HG03469 (cell line): ENCODE measurements around the gene SLC1A7.

Experiments used
- ATAC-seq: cut with Tn5 transposase; IDR thresholded peaks from one replicate; pipeline ENCODE4 v1.9.1; 2021; ENCODE audit warnings: mild to moderate bottlenecking, moderate library complexity, moderate number of reproducible peaks; ENCODE audit not compliant: unreplicated experiment

SLC1A7 gene

DNA sequence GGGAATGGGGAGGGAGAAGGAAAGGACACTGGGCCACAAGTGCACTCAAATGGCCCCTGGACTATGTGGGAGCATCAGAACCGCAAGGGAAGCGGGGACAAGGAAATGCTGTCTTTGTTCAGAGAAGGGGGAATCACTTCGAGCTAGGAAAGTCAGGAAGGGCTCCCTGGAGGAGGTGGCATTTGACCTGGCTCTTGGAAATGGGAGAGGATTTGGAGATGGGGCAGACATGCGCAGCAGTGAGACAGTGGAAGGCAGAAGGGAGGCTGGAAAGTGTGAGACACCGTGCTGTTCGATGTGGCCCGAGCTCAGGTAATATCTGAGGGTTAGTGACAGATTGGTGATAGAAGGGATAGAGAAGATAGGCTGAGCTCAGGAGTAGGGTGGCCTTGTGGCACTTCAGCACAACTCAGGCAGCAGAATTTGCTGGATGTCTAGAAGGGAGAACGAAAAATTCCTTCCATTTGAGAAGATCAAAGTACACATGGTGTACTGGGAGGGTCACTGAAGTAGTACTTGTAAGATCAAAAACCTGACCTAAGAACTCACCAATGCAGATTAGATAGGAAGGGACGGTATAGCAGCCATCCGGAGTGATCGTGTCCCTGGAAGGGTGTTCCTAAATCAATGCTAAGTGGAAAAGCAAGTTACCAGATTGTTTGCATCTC is 25.4 kb downstream of the SLC1A7 start:
- ATAC-seq: no peak

- ATAC-seq: no peak
Observed at GRCh38 chr1:53116307-53116810, 26.1 kb downstream of the SLC1A7 start.

DNA sequence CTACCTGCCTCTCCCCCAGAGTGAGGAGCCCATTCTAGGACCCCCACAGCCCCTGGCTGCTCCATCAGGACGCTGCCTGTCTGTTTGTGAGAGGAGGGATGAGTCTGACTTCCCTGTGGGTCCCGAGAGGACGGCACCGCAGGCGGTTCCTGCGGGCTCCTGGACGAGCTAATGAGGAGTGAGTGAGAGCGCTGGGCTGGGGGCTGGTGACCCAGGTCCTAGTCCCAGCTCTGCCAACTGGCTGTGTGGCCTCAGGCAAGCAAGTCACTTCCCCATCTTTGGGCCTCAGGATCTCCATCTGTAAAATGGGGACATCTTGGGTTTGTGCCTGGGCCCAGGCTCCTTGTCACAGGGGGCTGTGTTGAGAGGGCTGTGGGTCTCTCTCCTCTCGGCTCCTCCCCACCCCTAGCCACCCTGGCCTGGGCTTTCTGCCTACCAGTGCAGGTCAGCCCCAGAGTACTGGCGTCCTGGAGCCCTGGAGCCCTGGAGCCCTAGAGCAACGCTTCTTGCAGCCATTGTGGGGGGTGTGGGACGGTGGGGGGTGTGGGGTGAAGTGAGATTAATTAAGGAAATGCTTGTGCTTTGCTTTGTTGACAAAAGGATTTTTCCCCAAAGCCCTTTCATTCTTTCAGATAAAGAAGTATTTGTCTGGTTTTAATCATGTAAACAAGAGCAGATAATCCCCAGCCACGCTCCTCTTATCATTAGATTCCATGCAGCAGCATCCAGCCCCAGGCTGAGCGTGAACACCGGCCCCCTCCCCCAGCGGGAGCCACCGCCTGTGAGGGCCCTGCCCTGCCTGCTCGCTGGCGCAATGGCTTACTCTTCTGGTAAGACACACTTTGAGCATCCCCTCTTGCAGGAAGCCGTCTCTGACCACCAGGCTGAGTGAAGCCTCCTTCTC is 26.8 kb downstream of the SLC1A7 start:
- no peak for ATAC-seq

GRCh38 chr1:53114581-53115400 is 27.6 kb downstream of the SLC1A7 start:
- no peak for ATAC-seq

- ATAC-seq: no peak
Observed at GRCh38 chr1:53114090-53114489, 28.3 kb downstream of the SLC1A7 start.

GRCh38 chr1:53112861-53113260 is 29.6 kb downstream of the SLC1A7 start:
- ATAC-seq: no peak

DNA sequence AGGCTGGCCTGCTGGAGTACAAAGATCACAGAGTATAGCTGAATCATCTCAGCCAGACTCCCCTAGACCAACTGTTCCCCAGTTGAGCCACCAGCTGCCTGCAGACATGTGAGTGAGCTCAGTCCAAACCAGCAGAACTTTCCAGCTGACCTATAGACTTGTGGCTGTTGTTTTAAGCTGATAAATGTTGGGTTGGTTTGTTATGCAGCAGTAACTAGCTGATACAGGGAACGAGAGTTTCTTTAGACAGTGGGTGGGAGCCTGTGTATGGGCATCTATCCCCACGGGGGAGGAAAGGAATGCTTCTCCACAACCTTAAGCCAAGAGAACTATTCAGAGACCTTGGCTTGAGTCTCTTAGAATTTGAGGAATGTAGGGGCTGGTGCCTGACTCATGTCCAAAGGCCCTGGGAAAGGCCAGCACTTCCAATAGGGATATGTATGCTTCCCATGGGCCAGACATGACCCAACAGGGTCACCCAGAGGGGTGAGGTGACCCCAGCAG is 30.1 kb downstream of the SLC1A7 start:
- no peak for ATAC-seq

- no peak for ATAC-seq
Observed at GRCh38 chr1:53111693-53112092, 30.7 kb downstream of the SLC1A7 start.

DNA sequence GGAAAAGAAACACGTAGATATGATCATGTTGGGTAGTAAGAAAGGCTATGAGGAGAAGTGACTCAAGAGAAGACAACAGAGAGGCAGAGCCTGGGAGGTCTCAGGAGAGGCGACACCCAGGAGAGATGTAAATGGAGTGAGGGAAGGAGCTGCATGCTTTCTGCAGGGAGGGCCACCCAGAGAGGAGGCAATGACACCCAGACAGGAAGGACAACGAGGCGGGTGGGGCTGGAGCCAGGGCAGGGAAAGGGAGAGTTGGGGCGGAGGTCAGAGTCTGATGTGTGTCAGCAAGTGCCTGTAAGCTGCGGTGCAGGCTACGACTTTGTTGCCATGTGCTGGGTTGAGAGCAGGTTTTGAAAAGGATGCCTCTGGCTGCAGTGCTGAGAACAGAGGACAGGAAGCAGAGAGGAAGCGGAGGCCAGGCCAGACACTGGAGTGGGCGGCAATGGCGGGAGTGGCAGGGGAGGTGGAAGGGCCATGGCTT is 31.3 kb downstream of the SLC1A7 start:
- no peak for ATAC-seq

DNA sequence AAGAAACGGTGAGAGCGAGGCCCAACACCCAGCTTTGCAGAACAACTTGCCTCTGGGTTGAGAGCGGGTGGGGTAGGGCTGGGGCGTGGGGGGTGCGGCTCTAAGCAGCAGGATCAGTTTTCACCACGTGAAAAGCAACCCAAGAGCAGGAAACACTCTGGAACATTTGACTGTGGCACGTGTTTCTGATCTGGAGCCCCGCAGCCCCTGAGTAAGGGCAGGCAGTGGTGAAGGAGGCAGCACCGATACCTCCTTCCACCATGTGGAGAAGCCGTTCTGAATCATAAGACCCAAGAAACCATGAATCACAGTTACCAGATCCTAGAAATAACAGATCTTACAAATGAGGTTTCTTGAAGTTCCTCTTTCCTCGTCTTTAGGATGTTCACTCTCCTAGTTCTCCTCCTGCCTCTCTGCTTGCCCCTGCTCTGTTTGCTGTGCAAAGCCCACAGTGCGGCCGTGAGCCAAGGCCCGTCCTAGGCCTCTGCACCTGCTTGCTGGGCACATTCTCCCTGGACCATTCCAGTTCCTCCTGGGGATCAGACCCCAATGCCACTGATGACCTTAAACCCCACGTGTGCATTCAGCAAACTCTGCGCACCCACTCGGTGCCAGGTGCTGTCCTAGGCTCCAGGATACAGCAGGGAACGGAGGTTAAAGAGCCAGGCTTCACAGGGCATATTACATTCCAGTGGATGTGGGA is 31.9 kb downstream of the SLC1A7 start:
- ATAC-seq: no peak

DNA sequence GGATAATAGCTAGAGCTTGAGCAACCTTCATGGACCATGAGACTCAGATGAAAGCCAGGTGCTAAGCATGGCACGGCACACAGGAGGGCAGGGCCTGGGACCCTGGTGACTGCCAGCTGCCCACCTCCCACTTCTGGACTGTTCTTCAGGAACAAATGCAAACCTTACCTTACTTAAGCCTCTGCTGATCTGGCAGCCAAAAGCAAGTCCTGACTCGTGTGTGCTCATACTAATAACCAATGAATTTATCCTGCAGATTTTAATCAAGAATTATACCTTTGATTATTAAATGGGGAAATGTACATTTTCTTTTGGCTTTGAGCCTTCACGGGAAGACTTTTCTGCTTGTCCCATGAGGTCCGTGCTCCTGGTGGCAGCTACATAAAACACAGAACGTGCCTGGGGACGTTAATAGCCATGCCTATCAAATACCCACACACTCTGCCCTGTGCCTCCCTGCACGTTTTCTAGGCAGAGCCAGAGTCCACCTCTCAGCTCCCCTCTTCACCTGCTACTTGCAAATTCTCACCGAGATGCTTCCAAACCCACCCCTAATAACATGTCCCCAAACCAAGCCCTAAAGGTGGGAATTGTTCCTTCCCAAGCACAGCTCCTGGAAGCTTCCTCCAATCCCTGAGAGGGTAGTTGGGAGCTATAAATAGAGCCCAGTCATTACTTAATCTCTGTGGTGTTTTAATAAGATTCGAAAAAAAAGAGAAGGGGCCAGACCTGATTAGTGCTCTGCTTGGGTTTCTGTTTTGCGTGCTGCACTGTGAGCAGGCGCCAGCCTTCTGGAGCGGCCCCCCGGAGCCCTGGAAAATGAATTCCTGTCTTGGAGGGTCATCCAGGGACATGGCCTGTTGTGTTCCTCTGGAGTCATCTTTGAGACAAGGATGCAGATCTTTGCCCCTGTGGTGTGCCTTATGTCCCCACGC is 33.5 kb downstream of the SLC1A7 start:
- ATAC-seq: no peak

DNA sequence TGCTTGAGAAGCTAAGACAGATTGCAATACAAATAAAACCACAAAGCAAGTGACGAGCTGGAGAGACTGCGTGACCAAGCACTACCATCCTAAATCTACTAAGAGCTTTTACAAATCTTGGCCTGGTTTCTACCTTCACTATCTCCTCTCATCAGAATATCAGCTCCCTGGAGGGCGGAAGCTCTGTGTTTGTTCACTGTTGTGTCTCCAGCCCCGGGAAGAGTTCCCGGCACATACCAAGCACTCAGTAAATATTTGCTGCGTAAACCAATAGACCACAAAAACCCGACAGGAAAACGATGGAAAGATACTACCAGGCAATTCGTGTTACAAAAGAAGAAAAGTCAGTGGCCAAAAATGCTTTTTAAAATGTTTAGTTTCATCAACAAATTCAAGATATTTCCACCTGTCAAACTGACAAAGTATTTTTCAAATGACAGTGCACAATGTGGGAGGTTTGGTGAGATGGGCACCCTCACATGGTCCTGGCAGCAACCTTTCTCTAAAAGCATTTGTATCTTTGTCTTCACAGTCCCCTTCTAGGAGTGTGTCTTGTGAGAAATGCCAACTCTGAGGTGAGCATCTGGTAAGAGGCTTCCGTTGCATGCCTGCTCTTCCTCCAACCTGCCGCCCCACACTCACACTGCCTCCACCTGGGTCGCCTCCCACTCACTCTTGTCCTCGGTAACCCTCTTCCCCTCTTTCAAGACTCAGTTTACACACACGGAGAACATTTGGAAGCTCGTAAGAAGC is 34.7 kb downstream of the SLC1A7 start:
- no peak for ATAC-seq

DNA sequence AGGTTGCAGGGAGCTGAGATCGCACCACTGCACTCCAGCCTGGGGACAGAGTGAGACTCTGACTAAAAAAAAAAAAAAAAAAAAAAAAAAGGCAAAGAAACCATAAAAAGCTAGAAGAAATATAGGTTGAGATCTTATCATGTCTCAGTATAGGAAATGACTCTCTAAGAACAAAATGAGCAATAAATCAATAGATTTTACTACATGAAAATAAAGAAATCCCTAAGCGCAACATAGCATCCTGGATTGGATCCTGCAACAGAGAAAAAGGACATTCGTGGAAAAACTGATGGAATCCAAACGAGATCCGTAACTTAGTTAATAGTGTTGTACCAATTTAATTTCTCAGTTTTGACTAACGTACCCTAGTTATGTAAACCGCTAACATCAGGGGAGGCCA is 35.3 kb downstream of the SLC1A7 start:
- ATAC-seq: no peak

DNA sequence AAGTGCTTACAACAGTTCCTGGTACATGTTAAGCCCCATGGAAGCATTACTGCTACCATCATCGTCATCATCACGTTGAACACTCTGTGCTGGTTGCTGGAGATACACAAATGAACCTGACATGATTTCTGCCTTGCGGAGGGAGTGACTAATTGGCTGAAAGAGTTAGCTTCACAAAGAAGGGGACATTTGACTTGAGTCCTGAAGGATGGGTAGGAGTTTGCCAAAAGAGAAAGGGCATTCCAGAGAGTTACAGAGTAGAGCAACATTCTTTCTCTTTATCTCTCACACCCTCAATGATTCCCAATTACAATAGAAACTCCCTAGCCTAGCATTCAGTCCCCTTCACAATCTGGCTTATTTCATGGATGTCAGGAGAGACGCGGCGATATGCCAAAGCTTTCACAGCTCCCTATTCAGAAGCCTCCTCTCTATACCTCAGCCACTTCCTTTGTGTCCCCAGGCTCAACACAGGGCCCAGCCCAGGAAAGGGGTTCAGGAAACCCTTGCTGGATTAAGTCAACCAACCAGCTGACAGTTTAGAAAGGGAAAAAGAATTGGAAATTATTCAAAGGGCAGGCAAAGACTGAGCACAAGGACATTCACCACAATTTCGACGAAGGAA is 38.0 kb downstream of the SLC1A7 start:
- no peak for ATAC-seq

- ATAC-seq: no peak
Observed at GRCh38 chr1:53094533-53094919, 47.9 kb downstream of the SLC1A7 start.

DNA sequence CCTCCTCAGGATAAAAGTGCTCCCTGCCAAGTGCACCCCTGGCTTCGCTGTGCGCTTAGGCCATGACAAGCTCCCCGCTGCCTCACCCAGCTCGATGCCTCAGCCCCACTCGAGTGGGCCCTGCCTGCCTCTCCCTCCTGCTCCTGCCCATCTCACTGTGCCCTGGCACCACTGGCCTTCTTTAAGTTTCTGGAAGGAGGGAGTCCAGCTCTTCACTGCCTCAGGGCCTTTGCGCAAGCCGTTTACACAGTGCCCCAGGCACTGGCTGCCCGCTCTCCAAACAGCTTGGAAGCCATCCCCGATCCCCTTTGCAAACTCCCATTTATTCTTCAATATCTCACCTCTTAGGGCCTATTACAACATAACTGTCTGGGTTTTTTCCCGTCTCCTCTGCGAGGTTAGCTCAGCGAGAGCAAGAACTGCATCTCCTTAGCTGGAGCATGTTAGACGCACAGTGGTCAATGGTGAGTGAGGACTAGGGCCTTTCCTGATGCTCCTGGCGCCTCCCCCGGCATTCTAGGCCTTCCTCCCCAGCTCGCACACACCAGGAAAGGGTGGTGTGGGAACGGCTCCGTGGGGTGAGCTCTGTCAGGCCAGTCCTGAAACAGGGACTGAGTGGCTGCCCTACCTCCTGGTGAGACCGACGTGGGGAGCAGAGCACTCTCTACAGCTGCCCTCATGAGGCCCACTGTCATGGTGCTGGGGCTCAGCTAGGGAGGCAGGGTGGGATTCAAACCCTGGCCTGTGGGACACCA is 48.5 kb downstream of the SLC1A7 start:
- no peak for ATAC-seq

DNA sequence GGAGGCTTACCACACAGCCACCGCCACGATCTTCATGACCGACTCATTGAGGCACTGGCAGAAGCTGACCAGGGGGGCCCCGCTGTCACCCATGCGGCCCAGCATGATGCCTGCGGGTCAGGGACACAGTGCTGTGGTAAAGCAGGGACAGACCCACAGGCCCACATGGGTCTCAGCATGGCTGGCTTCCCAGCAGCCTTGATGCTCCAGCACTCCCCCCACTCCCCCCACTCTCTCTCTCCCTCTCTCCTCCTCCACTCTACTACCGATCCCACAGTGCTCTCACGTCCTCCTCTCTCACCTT is 49.0 kb downstream of the SLC1A7 start:
- ATAC-seq: no peak
